GM20431 (cell line): ENCODE results near the gene CENPVL1.
"Not testable (repeated sequence)": the region's sequence is repeated elsewhere in the genome, so short reads cannot be mapped to it uniquely, and the experiment has no call there.

Experiments used
- in situ Hi-C: fragments of 300-500 bp; cut with MseI, MboI; formaldehyde crosslinking; loops from one replicate; pipeline ENCODE4 v1.15.0; 2020; ENCODE audit warnings: low sequenced_read_pairs; ENCODE audit not compliant: unreplicated experiment

Gene CENPVL1

GRCh38 chrX:51710277-51711164 is at the start of gene CENPVL1:
CENPVL1 (plus strand) TSS chrX:51710512; CDS start chrX:51710512, 0 bp downstream.
- in situ Hi-C loops: not testable (repeated sequence)

DNA sequence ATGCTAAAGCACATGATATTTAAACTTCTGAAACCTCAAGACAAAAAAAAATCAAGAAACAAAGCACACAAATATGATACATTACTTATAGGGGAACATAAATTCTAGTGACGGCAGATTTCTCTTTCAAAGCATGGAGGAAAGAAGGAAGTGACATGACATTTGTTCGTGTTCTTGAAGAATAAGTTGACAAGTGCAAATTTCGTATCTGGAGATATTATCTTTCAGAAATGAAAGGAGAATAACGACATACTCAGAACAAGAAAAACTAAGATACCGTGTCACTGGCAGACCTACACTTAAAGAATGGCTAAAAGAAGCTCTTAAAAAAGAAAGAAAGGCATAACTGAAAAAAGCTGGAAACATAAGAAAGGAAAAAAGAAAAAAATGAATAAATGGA is 44.3 kb upstream of the CENPVL1 start:
- in situ Hi-C loops: no loop called here

- in situ Hi-C loops: not testable (repeated sequence)
Observed at GRCh38 chrX:51679689-51680433, 30.5 kb upstream of the CENPVL1 start.

- in situ Hi-C loops: not testable (repeated sequence)
Observed at GRCh38 chrX:51681808-51682719, 28.2 kb upstream of the CENPVL1 start.

GRCh38 chrX:51682720-51683062 is 27.6 kb upstream of the CENPVL1 start, which contains the start of gene CENPVL2:
CENPVL2 (minus strand) TSS chrX:51682831; CDS start chrX:51682831, 0 bp downstream.
- in situ Hi-C loops: not testable (repeated sequence)

DNA sequence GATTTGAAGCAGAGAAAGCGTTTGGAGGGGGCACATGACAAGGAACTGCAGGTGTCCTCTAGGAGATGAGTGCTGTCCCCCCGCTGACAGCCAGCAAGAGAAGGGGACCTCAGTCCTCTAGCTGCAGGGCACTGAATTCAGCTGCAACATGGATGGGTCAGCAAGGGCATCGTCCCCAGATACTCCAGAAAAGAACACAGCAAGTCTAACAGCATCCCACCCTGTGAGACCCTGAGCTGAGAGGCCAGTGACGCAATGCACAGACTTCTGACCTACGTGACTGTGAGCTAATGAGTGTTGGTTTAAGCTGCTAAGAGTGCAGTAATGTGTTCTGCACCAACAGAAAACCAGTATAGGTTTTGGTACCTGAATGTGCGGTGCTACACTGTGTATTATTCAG is 16.1 kb upstream of the CENPVL1 start:
- in situ Hi-C loops: no loop called here

- in situ Hi-C loops: no loop called here
Observed at GRCh38 chrX:51697397-51697796, 12.9 kb upstream of the CENPVL1 start.

- in situ Hi-C loops: not testable (repeated sequence)
Observed at GRCh38 chrX:51712943-51713647, 2.8 kb downstream of the CENPVL1 start.

- in situ Hi-C loops: no loop called here
Observed at GRCh38 chrX:51728202-51728601, 17.9 kb downstream of the CENPVL1 start.

GRCh38 chrX:51737091-51737490 is 26.8 kb downstream of the CENPVL1 start:
- in situ Hi-C loops: no loop called here

DNA sequence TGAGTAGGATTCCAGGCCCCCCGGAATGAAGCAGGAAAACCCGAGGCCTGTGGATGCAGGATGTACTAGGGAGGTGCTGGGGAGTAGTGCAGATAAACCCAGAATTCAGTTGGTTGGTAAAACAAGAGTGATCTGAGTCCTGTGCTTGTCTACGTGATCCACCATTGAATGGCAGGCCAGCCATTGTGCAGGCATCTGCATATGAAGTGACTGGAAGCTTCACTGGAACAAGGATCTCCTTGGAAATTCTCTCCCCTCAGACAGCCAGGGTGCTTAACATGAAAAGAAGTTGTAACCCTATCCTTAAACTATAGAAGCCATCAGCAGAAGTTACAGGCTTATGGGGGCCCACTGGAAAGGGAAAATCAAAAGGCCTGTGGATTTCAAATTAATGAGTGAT is 32.3 kb downstream of the CENPVL1 start:
- in situ Hi-C loops: no loop called here

GRCh38 chrX:51743179-51743957 is 33.1 kb downstream of the CENPVL1 start, which contains the start of gene GSPT2:
GSPT2 (plus strand) TSS chrX:51743442; CDS start chrX:51743627, 185 bp downstream.
- in situ Hi-C loops: no loop called here

- in situ Hi-C loops: no loop called here
Observed at GRCh38 chrX:51747671-51748070, 37.4 kb downstream of the CENPVL1 start.

DNA sequence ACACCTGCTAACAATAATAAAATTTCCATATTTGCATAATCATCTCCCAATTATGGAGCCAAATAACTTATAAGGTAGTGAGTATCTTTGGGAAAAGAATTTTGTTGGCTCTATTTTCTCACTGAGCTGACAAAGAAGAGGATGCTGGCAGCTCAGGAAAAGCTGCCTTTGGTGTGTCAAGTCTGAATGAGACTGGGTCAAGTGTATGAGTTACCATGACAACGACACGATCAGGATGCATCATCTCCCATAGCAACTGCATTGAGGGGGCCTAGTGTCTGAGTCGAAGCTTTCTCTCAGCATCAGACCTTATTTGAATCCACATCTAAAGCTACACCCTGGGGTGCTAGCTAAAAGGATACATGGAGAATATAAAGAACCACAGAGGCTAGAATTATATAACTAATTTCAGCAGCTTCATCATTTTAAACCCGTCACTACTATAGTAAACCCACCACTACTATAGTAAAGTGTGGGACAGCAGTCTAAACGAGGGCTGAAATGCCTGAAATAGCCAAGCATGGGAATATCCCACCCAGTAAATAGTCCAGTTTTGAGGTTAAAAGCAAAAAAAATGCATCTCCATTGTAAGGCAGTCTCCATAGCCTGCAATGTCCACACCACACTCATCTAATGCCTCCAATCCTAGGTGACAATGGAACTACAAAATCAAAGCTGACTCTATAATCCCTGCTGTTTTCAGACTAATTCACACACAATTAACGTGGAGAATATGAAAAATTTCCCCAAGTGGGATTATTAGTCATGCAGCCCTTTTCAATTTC is 48.9 kb downstream of the CENPVL1 start:
- in situ Hi-C loops: no loop called here

DNA sequence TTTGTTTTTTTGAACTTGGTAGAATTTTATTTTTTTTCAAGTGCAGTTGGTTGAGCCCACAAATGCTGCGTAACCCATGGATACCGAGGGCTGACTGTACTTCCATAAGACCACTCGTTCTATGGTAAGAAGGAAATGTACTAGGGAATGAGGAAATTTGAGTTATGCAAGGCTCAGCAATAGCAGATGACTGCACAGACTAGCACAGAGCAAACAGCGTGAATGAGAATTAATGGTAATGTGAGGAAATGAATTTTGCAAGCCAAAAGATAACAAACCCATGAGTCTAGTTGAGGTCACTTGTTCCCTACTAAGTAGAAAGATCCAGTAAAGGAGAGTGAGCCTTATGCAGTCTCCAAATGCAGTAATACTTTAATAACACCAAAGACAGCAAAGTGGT is 50.3 kb downstream of the CENPVL1 start:
- in situ Hi-C loops: no loop called here
